Muscle layer of colon (tissue), 2 donors: ENCODE data around the gene FOXE3.
"Not testable (repeated sequence)": the region's sequence is repeated elsewhere in the genome, so short reads cannot be mapped to it uniquely, and the experiment has no call there.

Experiments used
- H3K27ac ChIP-seq: one replicate; pipeline ENCODE4 v1.7.0; 2013; ENCODE audit warnings: low read depth, mild to moderate bottlenecking, low read length, moderate library complexity
- H3K27me3 ChIP-seq, 2 donors: one replicate each; pipeline ENCODE4 v1.7.0; 2013; ENCODE audit warnings: low read length in 2 of 2, mild to moderate bottlenecking in 2 of 2; ENCODE audit not compliant: insufficient read depth in 2 of 2, control insufficient read depth in 1 of 2
- H3K36me3 ChIP-seq: one replicate; pipeline ENCODE4 v1.7.0; 2013; ENCODE audit warnings: mild to moderate bottlenecking, low read length; ENCODE audit not compliant: insufficient read depth
- H3K4me1 ChIP-seq: one replicate; pipeline ENCODE4 v1.7.0; 2013; ENCODE audit warnings: mild to moderate bottlenecking, low read length; ENCODE audit not compliant: insufficient read depth
- H3K4me3 ChIP-seq, 2 donors: one replicate each; pipeline ENCODE4 v1.7.0; 2013; ENCODE audit warnings: low read length in 2 of 2, low read depth in 1 of 2, mild to moderate bottlenecking in 1 of 2, moderate library complexity in 1 of 2
- H3K9ac ChIP-seq: one replicate; pipeline ENCODE4 v1.7.0; 2013; ENCODE audit warnings: low read length
- H3K9me3 ChIP-seq: one replicate; pipeline ENCODE4 v1.7.0; 2013; ENCODE audit warnings: mild to moderate bottlenecking, low read length
- donor health status: abdominal sarcoma.
- donor health status: Adenocarcinoma of cecum.

Gene FOXE3

DNA sequence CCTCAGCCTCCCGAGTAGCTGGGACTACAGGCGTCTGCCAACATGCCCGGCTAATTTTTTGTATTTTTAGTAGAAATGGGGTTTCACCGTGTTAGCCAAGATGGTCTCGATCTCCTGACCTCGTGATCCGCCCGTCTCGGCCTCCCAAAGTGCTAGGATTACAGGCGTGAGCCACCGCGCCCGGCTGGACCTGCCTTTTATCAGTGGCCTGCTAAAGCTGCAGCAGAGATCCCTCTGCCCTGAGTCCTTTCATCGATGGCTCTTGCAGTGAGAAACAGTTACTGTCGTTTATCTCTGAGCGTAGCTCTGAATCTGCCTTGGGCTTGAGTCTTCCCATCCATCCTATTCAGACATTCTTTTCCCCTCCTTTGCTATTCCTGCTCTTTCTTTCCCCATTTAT is 41.5 kb downstream of the FOXE3 start:
- H3K9ac ChIP-seq, H3K27ac ChIP-seq, H3K4me3 ChIP-seq, H3K4me1 ChIP-seq, H3K36me3 ChIP-seq, H3K9me3 ChIP-seq: not testable (repeated sequence)
- H3K27me3 ChIP-seq = peaks cover 0 to 29% of the 10 kb centered on the region in 2 donors

DNA sequence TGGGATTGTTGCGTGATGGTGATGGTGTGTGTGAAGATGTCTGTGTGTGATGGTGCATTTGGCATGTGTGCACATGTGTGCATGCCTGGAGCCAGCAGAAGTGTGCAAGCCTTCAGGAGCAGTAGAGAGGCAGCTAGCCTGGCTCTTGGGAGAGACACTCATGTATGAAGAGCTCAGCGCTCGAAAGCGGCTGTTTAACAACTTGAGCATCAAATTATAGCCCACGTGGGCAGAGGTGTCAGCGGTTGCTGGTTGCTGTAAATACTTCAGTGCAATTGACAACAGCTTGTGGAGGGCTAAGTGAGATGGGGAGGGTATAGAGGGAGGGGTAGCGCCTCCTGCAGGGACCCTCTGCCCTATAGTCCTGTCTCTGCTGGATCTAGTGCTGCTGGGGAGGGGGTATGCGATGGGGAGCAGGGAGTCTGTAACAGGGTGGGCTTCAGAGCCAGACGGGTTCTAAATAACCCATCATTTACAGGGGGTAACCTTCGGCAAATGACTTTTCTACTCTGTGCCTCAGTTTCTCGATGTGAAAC is 43.2 kb downstream of the FOXE3 start:
- H3K9me3 ChIP-seq = peaks cover 2% of the 10 kb centered on the region
- H3K9ac ChIP-seq = no peak overlapping the region
- no peaks in the 10 kb centered on the region for H3K4me1 ChIP-seq
- peaks cover 0 to 29% of the 10 kb centered on the region in 2 donors for H3K27me3 ChIP-seq
- no peak overlapping the region for H3K4me3 ChIP-seq
- no peaks in the 10 kb centered on the region for H3K36me3 ChIP-seq
- H3K27ac ChIP-seq = no peak overlapping the region

DNA sequence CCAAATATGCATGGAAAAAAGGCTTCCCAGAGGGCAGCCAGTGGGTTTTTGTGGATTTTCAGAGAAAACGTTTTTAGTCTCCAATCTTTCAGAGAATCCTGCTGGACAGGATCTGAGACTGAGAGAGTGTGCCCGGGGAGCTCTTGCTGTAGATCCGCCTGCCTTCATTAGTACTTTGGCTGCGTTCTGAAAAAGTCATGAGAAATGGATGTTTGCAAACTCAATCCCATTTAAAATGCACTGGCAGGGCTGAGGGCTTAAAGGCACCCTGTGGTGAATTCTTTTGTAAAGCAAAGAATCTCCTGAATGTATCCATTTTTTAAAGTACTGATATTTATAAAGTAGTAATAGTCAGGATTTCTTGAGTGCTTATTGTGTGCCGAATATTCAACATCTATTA is 44.0 kb downstream of the FOXE3 start:
- no peaks in the 10 kb centered on the region for H3K36me3 ChIP-seq
- no peak overlapping the region for H3K9ac ChIP-seq
- H3K27me3 ChIP-seq = peaks cover 0 to 29% of the 10 kb centered on the region in 2 donors
- no peak overlapping the region for H3K4me3 ChIP-seq
- H3K4me1 ChIP-seq = no peaks in the 10 kb centered on the region
- no peak overlapping the region for H3K27ac ChIP-seq
- peaks cover 2% of the 10 kb centered on the region for H3K9me3 ChIP-seq

DNA sequence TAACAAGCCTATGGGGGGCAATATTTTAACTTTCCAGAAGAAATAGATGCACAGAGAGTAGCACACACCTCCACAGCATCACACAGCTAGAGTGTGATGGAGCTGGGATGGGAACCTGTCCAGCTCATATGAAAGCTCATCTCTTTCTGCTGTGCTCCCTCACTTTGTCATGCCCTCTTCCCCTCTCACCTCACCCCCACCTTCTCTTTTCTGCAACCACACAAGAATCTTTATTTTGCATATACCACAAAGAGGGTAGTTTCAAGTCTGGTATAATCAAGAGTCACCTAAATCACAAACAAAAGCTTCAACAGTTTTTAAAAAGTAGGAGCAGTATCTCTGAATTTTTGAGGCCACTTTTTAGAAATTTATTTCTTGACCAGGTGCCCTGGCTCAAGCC is 44.4 kb downstream of the FOXE3 start:
- H3K9me3 ChIP-seq = peaks cover 2% of the 10 kb centered on the region
- H3K9ac ChIP-seq = no peak overlapping the region
- no peak overlapping the region for H3K4me3 ChIP-seq
- H3K4me1 ChIP-seq = no peaks in the 10 kb centered on the region
- H3K27ac ChIP-seq = no peak overlapping the region
- H3K36me3 ChIP-seq = no peaks in the 10 kb centered on the region
- peaks cover 0 to 29% of the 10 kb centered on the region in 2 donors for H3K27me3 ChIP-seq

DNA sequence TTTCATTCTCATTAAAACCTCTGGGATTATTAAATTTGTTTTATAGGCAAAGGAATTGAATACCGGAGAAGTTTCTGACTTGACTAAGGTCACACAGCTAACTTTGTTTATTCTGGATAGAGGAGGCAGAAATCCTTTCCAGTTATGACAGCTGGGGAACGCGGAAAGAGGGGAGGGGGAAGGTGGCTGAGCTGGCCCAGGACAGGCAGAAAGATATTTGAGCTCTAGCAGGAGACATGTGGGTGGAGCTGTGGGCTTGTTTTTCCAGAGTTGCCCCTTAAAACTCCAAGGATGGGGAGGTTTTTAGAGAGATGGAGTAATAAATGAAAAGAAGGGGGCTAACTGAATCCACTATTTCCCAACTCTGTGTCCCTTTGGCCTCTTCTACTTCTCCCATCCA is 49.5 kb downstream of the FOXE3 start:
- no peaks in the 10 kb centered on the region for H3K9me3 ChIP-seq
- no peaks in the 10 kb centered on the region for H3K4me1 ChIP-seq
- H3K27ac ChIP-seq = no peak overlapping the region
- H3K27me3 ChIP-seq = peaks cover 4 to 10% of the 10 kb centered on the region in 2 donors
- no peaks in the 10 kb centered on the region for H3K36me3 ChIP-seq
- H3K4me3 ChIP-seq = no peak overlapping the region
- no peak overlapping the region for H3K9ac ChIP-seq
